ENCODE measurements around the gene MTO1.

GRCh38 chr6:73523434-73524123 is 62.0 kb downstream of the MTO1 start:
- TF ChIP-seq, protein P1, sequence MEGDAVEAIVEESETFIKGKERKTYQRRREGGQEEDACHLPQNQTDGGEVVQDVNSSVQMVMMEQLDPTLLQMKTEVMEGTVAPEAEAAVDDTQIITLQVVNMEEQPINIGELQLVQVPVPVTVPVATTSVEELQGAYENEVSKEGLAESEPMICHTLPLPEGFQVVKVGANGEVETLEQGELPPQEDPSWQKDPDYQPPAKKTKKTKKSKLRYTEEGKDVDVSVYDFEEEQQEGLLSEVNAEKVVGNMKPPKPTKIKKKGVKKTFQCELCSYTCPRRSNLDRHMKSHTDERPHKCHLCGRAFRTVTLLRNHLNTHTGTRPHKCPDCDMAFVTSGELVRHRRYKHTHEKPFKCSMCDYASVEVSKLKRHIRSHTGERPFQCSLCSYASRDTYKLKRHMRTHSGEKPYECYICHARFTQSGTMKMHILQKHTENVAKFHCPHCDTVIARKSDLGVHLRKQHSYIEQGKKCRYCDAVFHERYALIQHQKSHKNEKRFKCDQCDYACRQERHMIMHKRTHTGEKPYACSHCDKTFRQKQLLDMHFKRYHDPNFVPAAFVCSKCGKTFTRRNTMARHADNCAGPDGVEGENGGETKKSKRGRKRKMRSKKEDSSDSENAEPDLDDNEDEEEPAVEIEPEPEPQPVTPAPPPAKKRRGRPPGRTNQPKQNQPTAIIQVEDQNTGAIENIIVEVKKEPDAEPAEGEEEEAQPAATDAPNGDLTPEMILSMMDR (IDR thresholded peaks at IDR 0.05), result peak in 2 of 6 experiments; percentile 8 to 19
- TF ChIP-seq POLR2A (IDR thresholded peaks at IDR 0.05), result peak in 2 of 4 donors; percentile 56 to 78

Measured in esophagus squamous epithelium (tissue), 4 donors.